Stromal cell of bone marrow (primary cell): ENCODE measurements around the gene PSIP1.
"Not testable (repeated sequence)": the region's sequence is repeated elsewhere in the genome, so short reads cannot be mapped to it uniquely, and the experiment has no call there.

Experiments
- DNase-seq: peaks from one replicate; pipeline ENCODE4 v3.0.0-alpha.2; 2012; ENCODE audit warnings: low read depth

Gene PSIP1

GRCh38 chr9:15510789-15511575 lies at the start of gene PSIP1:
Gene PSIP1 (minus strand): TSS chr9:15510970. CDS start chr9:15510188, 782 bp downstream.
- DNase-seq, result peak; percentile 60

DNA sequence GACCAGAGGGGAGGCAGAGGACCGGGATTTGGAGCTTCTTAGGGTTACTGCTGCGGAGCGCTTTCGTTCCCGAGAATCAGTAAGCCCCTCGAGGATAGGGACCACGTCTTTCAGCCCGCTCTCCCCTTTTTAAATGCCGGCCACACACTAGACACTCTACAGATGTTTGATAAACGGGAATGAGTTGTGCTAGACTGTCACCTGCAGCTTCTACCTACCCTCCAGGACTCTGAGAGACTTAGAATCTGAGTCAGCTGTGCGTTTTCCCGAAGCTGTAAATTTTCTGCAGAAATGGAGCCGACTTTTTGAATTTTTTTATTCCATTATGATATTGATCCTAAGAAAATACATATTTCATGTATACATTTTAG lies 42.7 kb upstream of the PSIP1 start:
- no peak for DNase-seq

GRCh38 chr9:15552636-15553527 lies 42.1 kb upstream of the PSIP1 start, which contains the start of gene CCDC171:
Gene CCDC171 (plus strand): TSS chr9:15553043. CDS start chr9:15564089, 11,046 bp downstream.
- peak; percentile 91 for DNase-seq

- no peak for DNase-seq
These were observed 38.8 kb upstream of the PSIP1 start for GRCh38 chr9:15549611-15550010.

- DNase-seq, result peak; percentile 15
These were observed 32.5 kb upstream of the PSIP1 start for GRCh38 chr9:15543047-15543813.

- no peak for DNase-seq
These were observed 31.9 kb upstream of the PSIP1 start for GRCh38 chr9:15542624-15543023.

- no peak for DNase-seq
These were observed 31.1 kb upstream of the PSIP1 start for GRCh38 chr9:15541872-15542271.

- no peak for DNase-seq
These were observed 20.6 kb upstream of the PSIP1 start for GRCh38 chr9:15531380-15531779.

GRCh38 chr9:15529566-15530324 lies 19.0 kb upstream of the PSIP1 start:
- no peak for DNase-seq

- DNase-seq, result not testable (repeated sequence)
These were observed 16.3 kb upstream of the PSIP1 start for GRCh38 chr9:15527035-15527434.

- no peak for DNase-seq
These were observed 15.2 kb upstream of the PSIP1 start for GRCh38 chr9:15525958-15526357.

- no peak for DNase-seq
These were observed 14.2 kb upstream of the PSIP1 start for GRCh38 chr9:15524845-15525455.

GRCh38 chr9:15522130-15522755 lies 11.5 kb upstream of the PSIP1 start:
- no peak for DNase-seq

DNA sequence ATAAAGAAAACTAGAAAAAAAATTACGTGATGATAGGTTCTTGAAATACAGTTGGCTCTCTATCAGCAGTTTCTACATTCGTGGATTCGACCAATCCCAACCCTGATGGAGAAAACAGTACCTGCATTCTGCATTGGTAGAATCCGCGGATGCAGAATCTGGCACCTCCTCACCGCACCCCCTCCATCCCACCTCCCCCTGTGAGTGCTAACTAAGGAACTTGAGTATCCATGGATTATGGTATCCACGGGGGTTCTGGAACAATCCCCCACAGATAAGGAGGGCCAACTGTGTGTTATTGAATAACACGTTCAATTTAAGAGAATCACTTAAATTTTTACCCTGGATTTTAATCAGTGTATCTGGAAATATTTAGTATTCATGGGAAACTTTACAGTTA lies 10.5 kb upstream of the PSIP1 start:
- DNase-seq, result no peak

- DNase-seq, result no peak
These were observed 9.1 kb upstream of the PSIP1 start for GRCh38 chr9:15519831-15520230.

GRCh38 chr9:15513335-15513734 lies 2.6 kb upstream of the PSIP1 start:
- DNase-seq, result no peak

GRCh38 chr9:15512889-15513288 lies 2.1 kb upstream of the PSIP1 start:
- no peak for DNase-seq

GRCh38 chr9:15512204-15512603 lies 1.4 kb upstream of the PSIP1 start:
- no peak for DNase-seq

- no peak for DNase-seq
These were observed 610 bp downstream of the PSIP1 start for GRCh38 chr9:15509931-15510788.

DNA sequence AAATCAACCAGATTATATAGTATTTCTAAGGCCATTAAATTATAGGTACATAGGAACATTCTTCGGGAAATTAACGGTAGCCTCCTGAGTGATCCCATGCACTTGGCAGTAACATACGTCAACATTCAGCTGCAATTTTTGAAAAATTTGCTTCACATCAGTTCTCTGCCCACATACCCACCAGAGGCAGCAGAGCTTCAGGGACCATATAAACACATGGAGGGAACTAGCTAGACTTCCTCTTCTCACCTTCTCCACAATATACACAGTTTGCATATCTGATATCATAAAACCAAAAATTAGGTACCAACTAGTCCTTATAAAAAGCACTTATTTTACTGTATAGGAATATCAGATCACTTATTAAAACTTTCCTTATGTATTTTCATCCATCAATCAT lies 4.8 kb downstream of the PSIP1 start:
- no peak for DNase-seq
